ENCODE measurements around the gene BICDL1. TPM values are rescaled to one million over a fixed set of nuclear protein-coding genes. Genes with fewer than 3 reads are reported as not detected.
A peak's percentile ranks its signal among the peaks of the same experiment; 100 is the strongest.

Gene BICDL1
- total and polyA plus RNA-seq, 10 of the 15 experiments (the other 5 are each of a cell fraction or from before 2014, with no cell fraction given) = 0.72 to 12.3 (median 4.2) TPM

DNA sequence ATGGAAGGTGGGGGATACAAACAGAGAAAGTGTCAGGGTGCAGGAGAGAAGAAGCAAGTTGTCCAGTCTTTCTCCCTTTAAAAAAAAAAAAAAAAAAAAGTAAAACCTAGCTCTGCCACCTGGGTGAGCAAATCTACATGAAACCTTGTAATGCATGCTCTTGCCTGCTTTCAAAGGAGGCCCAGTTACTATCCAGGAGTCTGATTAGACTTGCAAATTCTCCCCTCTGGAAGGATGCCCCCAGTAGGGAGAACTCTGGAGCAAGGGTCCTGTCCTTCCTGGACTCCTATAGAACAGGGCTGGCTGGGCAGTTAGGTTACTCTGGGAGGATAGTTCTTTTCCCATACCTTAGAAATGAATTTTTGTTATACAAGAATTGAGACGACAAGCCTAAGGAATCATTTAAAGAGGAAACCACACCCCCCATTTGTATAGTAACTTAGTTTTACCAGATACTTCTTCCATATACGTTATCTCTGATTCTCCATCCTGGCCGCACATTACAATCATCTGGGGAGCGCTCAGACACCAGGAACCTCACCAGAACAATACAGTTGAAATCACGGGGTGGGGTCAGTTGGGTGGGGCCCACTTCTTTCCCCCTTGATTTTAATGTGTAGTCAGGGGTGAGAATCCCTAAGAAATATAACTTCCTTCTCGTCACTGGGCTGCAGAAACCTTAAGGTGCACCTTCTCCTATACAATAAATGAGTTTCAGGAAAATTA, 97.0 kb downstream of the BICDL1 start:
- POLR2A ChIA-PET = interaction anchor here (0.6 to 3.1 kb wide), 10 partner anchors 24 to 163 kb away, joined by 3 to 14 read pairs (median 4); partner anchors contain the start of genes BICDL1, RAB35 and RPLP0
- FAIRE-seq = no peak
- Histone ChIP-seq H4K20me1 (ENCODE audit: control insufficient read depth, insufficient read depth) (no peaks in the 10 kb centered on the region; the same call in 1 of the 2 replicates), H3K9ac (ENCODE audit: control insufficient read depth, insufficient read depth, low read length) (peak overlapping the region; percentile 69), H3K79me2 (ENCODE audit: control insufficient read depth, insufficient read depth, low read length) (no peaks in the 10 kb centered on the region), H3K36me3 (ENCODE audit: control insufficient read depth in 2 of 2, insufficient read depth in 2 of 2, low read length in 1 of 2) (no peaks in the 10 kb centered on the region), H3K4me1 (ENCODE audit: control insufficient read depth, insufficient read depth, low read length) (peaks cover 12% of the 10 kb centered on the region), H3K4me3 (no peak overlapping the region), H3K27ac (ENCODE audit: control insufficient read depth, insufficient read depth) (peak overlapping the region; percentile 65), H3K4me2 (ENCODE audit: control insufficient read depth, insufficient read depth) (peak overlapping the region; percentile 96; the same call in 1 of the 2 replicates), H3K27me3 (replicated peaks in 1 of 2; ENCODE audit: control insufficient read depth in 2 of 2, insufficient read depth in 2 of 2, low read length in 1 of 2) (no peaks in the 10 kb centered on the region), H3K9me3 (replicated peaks; ENCODE audit: control insufficient read depth, insufficient read depth, low read length) (no peaks in the 10 kb centered on the region), H2AFZ (ENCODE audit: control insufficient read depth, low read depth, low read length) (peak overlapping the region; percentile 97; the same call in 1 of the 2 replicates)
- 45% methylated on average over 6 of the region's 6 CpGs for WGBS (ENCODE audit: insufficient coverage, insufficient replicate concordance, low lambda C conversion rate, missing lambda C conversion rate)
- DNase-seq (ENCODE audit: low read depth, low spot score) = no peak
- no TSS peak for BruUV-seq (replicated peaks)
- no peak for ATAC-seq
- RAD21 ChIA-PET (ENCODE audit: unreplicated experiment) = interaction anchor here (1.0 to 2.7 kb wide), 10 partner anchors 25 to 161 kb away, joined by 3 to 37 read pairs (median 6); partner anchors contain the start of genes BICDL1, RAB35 and RPLP0
- CTCF ChIA-PET = interaction anchor here (1.0 to 2.0 kb wide), 11 partner anchors 23 to 147 kb away, joined by 3 to 22 read pairs (median 5); partner anchors contain the start of genes BICDL1 and RPLP0
- TF ChIP-seq LARP7 (IDR thresholded peaks at IDR 0.05) = no peak
- no peak for TF ChIP-seq SRF (IDR thresholded peaks at IDR 0.05; ENCODE audit: low read depth in 2 of 2, low read length in 2 of 2)
- no peak for TF ChIP-seq FOXM1 (IDR thresholded peaks at IDR 0.05; ENCODE audit: low read depth, low read length)
- no peak for TF ChIP-seq PAX5 (IDR thresholded peaks at IDR 0.05; ENCODE audit: borderline replicate concordance, low read depth, low read length)
- no peak for TF ChIP-seq CREB1 (IDR thresholded peaks at IDR 0.05; ENCODE audit: low read depth)
- no peak for TF ChIP-seq POLR2AphosphoS2 (IDR thresholded peaks at IDR 0.05; ENCODE audit: low read depth, low read length)
- in situ Hi-C loops (cut with MboI) = no loop called here
- intact Hi-C loops (cut with micrococcal nuclease; ENCODE audit: unreplicated experiment) = loop anchor here (2.0 to 10.0 kb wide), 4 partner anchors 25 to 151 kb away; partner anchors contain the start of gene BICDL1
- SMC1A ChIA-PET (ENCODE audit: uncharacterized antibody, unreplicated experiment) = interaction anchor here (0.6 to 2.5 kb wide), 8 partner anchors 26 to 150 kb away, joined by 3 to 20 read pairs (median 4); partner anchors contain the start of gene BICDL1
